H1 (cell line): ENCODE data around the gene MBTPS1.

ENCODE experiments used
- CTCF ChIP-seq, 3 experiments: IDR thresholded peaks; 1 replicate in 2 of 3; 2 replicates in 1 of 3; pipeline versions ENCODE4 v1.5.1 to v1.6.1; 2011; ENCODE audit warnings: low read length in 3 of 3, mild to moderate bottlenecking in 3 of 3, inconsistent platforms in 2 of 3, low read depth in 1 of 3, moderate library complexity in 1 of 3; ENCODE audit not compliant: insufficient read depth in 1 of 3; ENCODE audit errors: control extremely low read depth in 1 of 3
- EP300 ChIP-seq, 2 experiments: IDR thresholded peaks; 1 replicate in 1 of 2; 2 replicates in 1 of 2; pipeline ENCODE4 v1.6.1; 2011 to 2012; ENCODE audit warnings: low read depth in 2 of 2, low read length in 2 of 2, mild to moderate bottlenecking in 2 of 2, borderline replicate concordance in 1 of 2, inconsistent platforms in 1 of 2, moderate library complexity in 1 of 2
- FOSL1 ChIP-seq: IDR thresholded peaks from 2 replicates; pipeline ENCODE4 v1.6.1; 2011; ENCODE audit warnings: mild to moderate bottlenecking, low read depth, low read length, moderate library complexity; ENCODE audit not compliant: insufficient read depth
- GABPA ChIP-seq: IDR thresholded peaks from 2 replicates; pipeline ENCODE4 v1.6.1; 2011; ENCODE audit warnings: mild to moderate bottlenecking, low read length, moderate library complexity, borderline replicate concordance; ENCODE audit not compliant: insufficient read depth
- JUND ChIP-seq: IDR thresholded peaks from 2 replicates; pipeline ENCODE4 v1.6.1; 2011; ENCODE audit warnings: mild to moderate bottlenecking, improper control_type of control experiment, low read length
- POLR2A ChIP-seq, 2 experiments: IDR thresholded peaks; 1 replicate in 1 of 2; 2 replicates in 1 of 2; pipeline ENCODE4 v1.6.1; 2011; ENCODE audit warnings: low read depth in 2 of 2, low read length in 2 of 2, mild to moderate bottlenecking in 2 of 2; ENCODE audit errors: control extremely low read depth in 1 of 2
- POLR2AphosphoS5 ChIP-seq: IDR thresholded peaks from 2 replicates; pipeline ENCODE4 v1.6.1; 2011; ENCODE audit warnings: low read depth, low read length
- RAD21 ChIP-seq, 2 experiments: IDR thresholded peaks in 1 of 2; conservative IDR thresholded peaks in 1 of 2; 2 replicates each; pipeline ENCODE4 v1.6.1; 2011; ENCODE audit warnings: low read depth in 2 of 2, low read length in 2 of 2, improper control_type of control experiment in 1 of 2, inconsistent platforms in 1 of 2, mild to moderate bottlenecking in 1 of 2, moderate library complexity in 1 of 2
- SUZ12 ChIP-seq: fragments of 200-600 bp; sonication (generic); IDR thresholded peaks from 2 replicates; pipeline ENCODE4 v1.6.1; 2012; ENCODE audit warnings: mild to moderate bottlenecking, inconsistent platforms, low read length, moderate library complexity, mixed read lengths
- TCF12 ChIP-seq: IDR thresholded peaks from 2 replicates; pipeline ENCODE4 v1.6.1; 2011; ENCODE audit warnings: low read depth, mild to moderate bottlenecking, low read length
- USF2 ChIP-seq: IDR thresholded peaks from 2 replicates; pipeline ENCODE4 v1.6.1; 2011; ENCODE audit warnings: low read length, improper control_type of control experiment
- YY1 ChIP-seq: IDR thresholded peaks from 2 replicates; pipeline ENCODE4 v1.6.1; 2011; ENCODE audit warnings: low read depth, mild to moderate bottlenecking, low read length

- TF ChIP-seq POLR2A (IDR thresholded peaks at IDR 0.05; ENCODE audit: control extremely low read depth in 1 of 2, low read depth in 2 of 2, low read length in 2 of 2), result no peak
- no peak for TF ChIP-seq CTCF (IDR thresholded peaks at IDR 0.05; ENCODE audit: control extremely low read depth in 1 of 3, insufficient read depth in 1 of 3, low read depth in 1 of 3, low read length in 3 of 3)
- no peak for TF ChIP-seq POLR2AphosphoS5
- no peak for TF ChIP-seq FOSL1
- no peak for TF ChIP-seq SUZ12
- no peak for TF ChIP-seq GABPA
- no peak for TF ChIP-seq EP300 (IDR thresholded peaks at IDR 0.05; ENCODE audit: borderline replicate concordance in 1 of 2, low read depth in 2 of 2, low read length in 2 of 2)
- no peak for TF ChIP-seq RAD21 (IDR thresholded peaks at IDR 0.05 in 1 of 2, conservative IDR thresholded peaks at IDR 0.05 in 1 of 2; ENCODE audit: low read depth in 2 of 2, low read length in 2 of 2)
- TF ChIP-seq YY1, result no peak
- TF ChIP-seq JUND, result no peak
- no peak for TF ChIP-seq TCF12
- TF ChIP-seq USF2, result no peak
These were observed 2.6 kb upstream of the MBTPS1 start for GRCh38 chr16:84119368-84119767.
